Left colon (tissue), 2 donors: Measurements from ENCODE around the gene MESD. TPM values are rescaled to one million over a fixed set of nuclear protein-coding genes. Genes with fewer than 3 reads are reported as not detected.
"Not testable (repeated sequence)": the region's sequence is repeated elsewhere in the genome, so short reads cannot be mapped to it uniquely, and the experiment has no call there.

Experiments used
- ATAC-seq: fragments of 200-7000 bp; cut with Tn5 transposase; one replicate; pipeline ENCODE4 v1.9.1; 2020; ENCODE audit warnings: mild to moderate bottlenecking, moderate library complexity
- DNase-seq, 2 donors: peaks; one replicate each; pipeline ENCODE4 v3.0.0-alpha.2; 2020
- intact Hi-C, 2 donors: fragments of 100-400 bp; cut with DNase I in 1 of 2; cut with micrococcal nuclease in 1 of 2; formaldehyde crosslinking; loops; one replicate each; pipeline versions ENCODE4 v1.11.2 to v1.14.0; 2022; cut with DNase I, micrococcal nuclease
- total RNA-seq, 2 donors: library from RNA; stranded (reverse); fragmentation: NEBNext Ultra II Directional; extraction: Animal tissue kit (Norgen Biotek cat#: 25700); gene quantifications; one replicate each; pipeline ENCODE4 v1.2.1, GENCODE V29; 2021
- donor health status: DM: no; HTN: no; CAD: no.
- donor health status: DM: yes; HTN: yes; CAD: no.

The MESD gene
- total RNA-seq, 2 donors from 2014 or later: 21.2 TPM

GRCh38 chr15:80971143-80971542 is 18.5 kb downstream of the MESD start:
- intact Hi-C loops: no loop called here
- no peak for DNase-seq
- no peak for ATAC-seq

- intact Hi-C loops: no loop called here
- ATAC-seq: no peak
- DNase-seq: no peak
Observed at GRCh38 chr15:80970658-80971057, 19.0 kb downstream of the MESD start.

GRCh38 chr15:80970018-80970657 is 19.5 kb downstream of the MESD start:
- intact Hi-C loops: no loop called here
- ATAC-seq (peak; percentile 75), DNase-seq (peak in 1 of 2 donors; percentile 63)

GRCh38 chr15:80969316-80969715 is 20.3 kb downstream of the MESD start:
- intact Hi-C loops: loop anchor here in 1 of 2 donors (10.0 kb wide), 1 partner anchor 185 kb away; no protein-coding TSS in a partner anchor
- no peak for DNase-seq
- ATAC-seq: no peak

- ATAC-seq: no peak
- intact Hi-C loops: loop anchor here in 1 of 2 donors (10.0 kb wide), 1 partner anchor 183 kb away; no protein-coding TSS in a partner anchor
- DNase-seq: no peak
Observed at GRCh38 chr15:80967991-80968510, 21.6 kb downstream of the MESD start.

GRCh38 chr15:80967451-80967850 is 22.2 kb downstream of the MESD start:
- ATAC-seq (no peak), DNase-seq (no peak)
- intact Hi-C loops: loop anchor here in 1 of 2 donors (10.0 kb wide), 1 partner anchor 183 kb away; no protein-coding TSS in a partner anchor

- no peak for DNase-seq
- no peak for ATAC-seq
- intact Hi-C loops: loop anchor here in 1 of 2 donors (10.0 kb wide), 1 partner anchor 182 kb away; no protein-coding TSS in a partner anchor
Observed at GRCh38 chr15:80966431-80967197, 23.0 kb downstream of the MESD start.

GRCh38 chr15:80965454-80965853 is 24.2 kb downstream of the MESD start:
- ATAC-seq, DNase-seq: not testable (repeated sequence)
- intact Hi-C loops: loop anchor here in 1 of 2 donors (10.0 kb wide), 1 partner anchor 181 kb away; no protein-coding TSS in a partner anchor

- no peak for ATAC-seq
- intact Hi-C loops: no loop called here
- DNase-seq: no peak
Observed at GRCh38 chr15:80958818-80959495, 30.7 kb downstream of the MESD start.

GRCh38 chr15:80957976-80958375 is 31.6 kb downstream of the MESD start:
- intact Hi-C loops: no loop called here
- DNase-seq (no peak), ATAC-seq (no peak)

GRCh38 chr15:80957556-80957955 is 32.1 kb downstream of the MESD start:
- ATAC-seq (no peak), DNase-seq (no peak)
- intact Hi-C loops: no loop called here

GRCh38 chr15:80955571-80956452 is 33.8 kb downstream of the MESD start:
- intact Hi-C loops, DNase-seq, ATAC-seq: not testable (repeated sequence)

GRCh38 chr15:80953953-80954778 is 35.5 kb downstream of the MESD start:
- DNase-seq (no peak), ATAC-seq (peak; percentile 19)
- intact Hi-C loops: no loop called here

- no peak for DNase-seq
- intact Hi-C loops: no loop called here
- no peak for ATAC-seq
Observed at GRCh38 chr15:80953001-80953952, 36.3 kb downstream of the MESD start.

- DNase-seq: no peak
- intact Hi-C loops: no loop called here
- no peak for ATAC-seq
Observed at GRCh38 chr15:80951941-80952340, 37.7 kb downstream of the MESD start.

- DNase-seq (no peak), ATAC-seq (no peak)
- intact Hi-C loops: no loop called here
Observed at GRCh38 chr15:80950291-80951078, 39.1 kb downstream of the MESD start.
